Measurements from ENCODE around the gene SLC6A12. TPM values are rescaled to one million over a fixed set of nuclear protein-coding genes. Genes with fewer than 3 reads are reported as not detected.

Gene SLC6A12
- total RNA-seq, 1 donor from 2014 or later, result 0.70 TPM

DNA sequence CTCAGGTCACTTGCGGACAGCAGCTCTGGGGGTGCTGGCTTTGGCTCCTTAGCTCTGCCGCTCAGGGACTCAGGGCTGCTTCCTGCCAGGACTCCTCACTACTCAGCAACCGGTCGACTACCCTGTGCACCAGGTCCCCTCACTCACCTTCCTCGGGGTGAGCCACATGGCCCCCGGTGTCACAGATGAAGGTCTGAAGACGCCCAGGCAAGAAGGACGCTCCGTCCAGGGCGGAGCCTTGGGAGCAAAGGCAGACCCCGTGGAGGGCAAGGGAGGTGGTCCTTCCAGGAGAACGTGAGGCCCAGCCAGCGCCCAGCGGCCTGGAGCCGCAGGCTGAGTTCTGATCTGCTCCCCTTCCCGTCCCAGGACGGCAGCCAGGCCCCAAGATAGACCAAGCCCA is 32.0 kb downstream of the SLC6A12 start:
- no peak for DNase-seq (ENCODE audit: extremely low read depth, low read depth, low spot score)

DNA sequence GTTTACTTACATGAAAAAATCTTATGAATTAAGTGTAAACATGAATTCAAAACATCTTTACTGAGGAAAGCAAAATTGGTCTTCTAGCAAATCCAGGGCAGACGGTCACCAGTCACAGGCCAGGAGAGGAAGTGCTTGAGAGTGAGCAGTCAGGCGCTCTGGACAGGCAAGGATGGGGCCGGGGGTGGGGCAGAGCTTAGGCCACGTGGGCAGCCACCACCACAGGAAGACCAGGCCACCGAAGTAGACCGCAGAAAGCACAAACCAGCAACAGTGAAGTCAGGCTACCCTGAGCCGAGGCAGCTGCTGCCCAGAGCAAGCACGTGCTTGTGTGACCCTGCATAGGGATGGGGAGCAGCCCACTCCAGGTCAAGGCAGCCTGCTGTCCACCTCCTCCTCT is 33.5 kb downstream of the SLC6A12 start:
- no peak for DNase-seq (ENCODE audit: extremely low read depth, low read depth, low spot score)

DNA sequence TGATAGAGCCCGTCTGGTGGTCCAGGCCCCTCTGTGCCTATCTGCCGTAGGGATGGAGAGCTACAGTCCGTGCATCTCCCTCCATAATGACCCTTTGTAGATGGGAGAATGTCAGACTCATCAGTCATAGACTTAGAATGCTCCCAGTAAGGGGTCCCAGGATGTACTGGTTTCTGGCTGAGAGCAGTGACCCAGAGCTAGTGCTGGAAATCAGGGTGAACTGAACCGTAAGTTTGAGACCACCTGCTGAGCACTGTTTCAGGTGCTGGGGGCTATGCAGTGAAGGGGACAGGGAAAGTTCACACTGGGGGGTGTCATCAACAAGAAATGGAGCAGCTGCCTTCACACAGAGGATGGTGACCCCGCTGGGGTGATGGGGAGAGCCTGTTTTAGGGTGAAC is 34.1 kb downstream of the SLC6A12 start:
- no peak for DNase-seq (ENCODE audit: extremely low read depth, low read depth, low spot score)

DNA sequence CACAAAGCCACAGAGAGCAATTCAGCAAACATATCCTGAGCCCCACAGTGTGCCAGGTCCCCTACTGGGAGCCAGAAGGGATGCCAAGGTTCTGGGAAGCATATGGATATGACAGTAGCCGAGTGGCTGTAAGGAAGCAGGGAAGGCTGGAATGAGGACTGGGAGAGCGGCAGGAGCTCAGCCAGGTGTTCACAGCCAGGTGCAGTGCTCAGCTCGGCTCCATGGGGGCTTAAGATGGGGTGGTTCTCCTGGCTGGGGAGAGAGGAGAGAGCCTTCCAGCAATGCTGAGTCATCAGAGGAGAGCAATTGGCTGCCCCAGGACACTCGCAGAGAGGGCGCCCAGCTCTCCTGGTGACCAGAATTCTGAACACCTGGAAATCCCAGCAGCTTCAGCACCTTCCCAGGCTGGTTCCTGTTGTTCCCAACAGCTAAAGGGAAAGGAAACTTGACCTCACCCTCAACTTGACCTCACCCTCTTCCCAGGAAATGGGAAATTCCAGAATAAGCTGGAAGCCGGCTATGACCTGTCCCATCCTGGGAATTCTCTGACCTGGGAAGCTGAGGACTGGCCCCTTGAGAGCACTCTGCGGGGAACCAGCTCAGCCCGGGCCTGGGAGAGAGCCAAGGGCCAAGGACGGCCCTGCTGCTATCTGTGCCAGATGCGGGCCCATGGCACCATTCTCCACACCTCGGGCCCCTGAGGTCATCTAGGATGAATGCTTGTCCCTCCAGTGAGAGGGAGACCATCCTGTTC is 34.6 kb downstream of the SLC6A12 start:
- DNase-seq (ENCODE audit: extremely low read depth, low read depth, low spot score), result no peak

DNA sequence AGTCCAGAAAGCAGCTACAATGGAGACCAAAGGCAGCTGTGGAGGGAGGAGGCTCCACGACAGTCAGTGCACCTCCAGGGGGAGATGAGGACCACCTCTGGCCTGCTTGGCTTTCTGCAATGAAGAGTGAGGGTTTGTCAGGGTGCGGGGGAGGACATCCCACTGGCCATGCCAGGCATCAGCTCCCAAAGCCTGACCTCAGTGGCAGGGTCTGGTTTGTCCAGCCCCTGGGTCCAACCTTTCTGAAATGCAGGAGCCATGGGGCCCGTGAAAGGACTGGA is 35.2 kb downstream of the SLC6A12 start:
- DNase-seq (ENCODE audit: extremely low read depth, low read depth, low spot score), result no peak

DNA sequence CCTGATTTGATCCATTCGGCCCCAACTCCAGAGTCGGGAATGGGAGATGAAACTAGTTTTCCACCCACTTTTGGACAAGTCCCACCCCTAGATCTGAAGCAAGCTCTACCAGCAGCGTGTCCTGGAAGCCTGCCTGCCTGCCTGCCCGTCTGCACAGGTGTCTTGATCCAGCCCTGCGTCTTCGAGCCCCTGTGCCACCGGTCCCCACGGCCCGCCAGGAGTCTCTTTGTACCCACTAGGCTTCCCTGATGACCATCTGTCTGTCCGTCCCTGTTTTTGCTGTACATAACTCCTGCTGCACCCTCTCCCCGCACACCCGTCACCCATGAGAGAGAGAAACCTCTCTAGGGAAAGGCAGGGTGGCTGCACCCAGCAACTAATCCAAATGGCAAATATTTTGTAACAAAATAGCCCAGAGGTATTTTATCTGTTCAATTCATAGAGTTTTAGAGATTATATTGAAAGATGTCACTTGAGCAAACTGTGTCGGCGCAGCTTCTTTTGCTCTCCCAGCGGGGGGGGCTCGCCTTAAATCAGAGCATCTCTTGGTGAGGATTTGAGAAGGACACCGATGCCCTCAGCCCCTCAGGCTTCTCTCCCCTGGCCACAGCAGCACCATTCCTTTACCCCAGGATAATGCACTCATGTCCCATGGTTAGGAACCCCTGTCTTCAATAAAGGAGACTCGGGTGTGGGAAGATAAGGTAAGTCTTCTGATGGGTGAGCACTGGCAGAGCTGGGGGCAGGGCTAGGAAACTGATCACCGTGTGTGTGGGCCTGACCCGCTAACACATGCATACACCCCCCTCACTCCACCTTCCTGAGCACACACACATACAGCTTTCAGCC is 35.8 kb downstream of the SLC6A12 start:
- no peak for DNase-seq (ENCODE audit: extremely low read depth, low read depth, low spot score)

DNA sequence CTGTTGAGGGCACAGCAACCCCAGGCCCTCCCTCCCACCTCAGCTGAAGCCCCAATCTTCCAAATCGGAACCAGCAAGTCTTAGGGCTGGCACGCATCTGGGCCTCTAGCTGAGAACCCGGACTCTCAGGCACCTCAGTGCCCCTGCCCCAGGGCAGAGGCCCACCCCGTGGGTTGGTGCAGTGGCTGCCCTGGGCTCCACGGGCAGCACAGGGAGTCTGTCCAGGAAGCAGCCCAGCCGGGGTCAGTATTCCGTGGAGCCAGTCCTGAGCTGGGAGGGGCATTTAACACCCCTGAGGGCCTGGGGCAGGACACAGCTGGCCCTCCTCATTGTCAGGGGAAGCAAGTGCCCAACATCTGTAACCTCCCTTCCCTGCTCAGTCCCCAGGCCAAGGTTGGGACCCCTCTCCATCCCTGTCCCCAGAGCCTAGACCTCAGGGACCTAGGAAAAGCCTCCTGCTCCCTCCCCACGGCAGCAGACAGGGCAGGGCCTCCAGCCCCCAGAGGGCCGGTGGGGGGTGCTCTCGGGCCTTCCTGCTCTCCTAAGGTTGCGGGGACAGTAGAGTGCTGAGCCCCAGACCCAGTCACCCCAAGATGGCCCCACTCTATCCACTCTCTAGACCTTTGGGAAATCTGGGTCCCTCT is 36.5 kb downstream of the SLC6A12 start:
- no peak for DNase-seq (ENCODE audit: extremely low read depth, low read depth, low spot score)

DNA sequence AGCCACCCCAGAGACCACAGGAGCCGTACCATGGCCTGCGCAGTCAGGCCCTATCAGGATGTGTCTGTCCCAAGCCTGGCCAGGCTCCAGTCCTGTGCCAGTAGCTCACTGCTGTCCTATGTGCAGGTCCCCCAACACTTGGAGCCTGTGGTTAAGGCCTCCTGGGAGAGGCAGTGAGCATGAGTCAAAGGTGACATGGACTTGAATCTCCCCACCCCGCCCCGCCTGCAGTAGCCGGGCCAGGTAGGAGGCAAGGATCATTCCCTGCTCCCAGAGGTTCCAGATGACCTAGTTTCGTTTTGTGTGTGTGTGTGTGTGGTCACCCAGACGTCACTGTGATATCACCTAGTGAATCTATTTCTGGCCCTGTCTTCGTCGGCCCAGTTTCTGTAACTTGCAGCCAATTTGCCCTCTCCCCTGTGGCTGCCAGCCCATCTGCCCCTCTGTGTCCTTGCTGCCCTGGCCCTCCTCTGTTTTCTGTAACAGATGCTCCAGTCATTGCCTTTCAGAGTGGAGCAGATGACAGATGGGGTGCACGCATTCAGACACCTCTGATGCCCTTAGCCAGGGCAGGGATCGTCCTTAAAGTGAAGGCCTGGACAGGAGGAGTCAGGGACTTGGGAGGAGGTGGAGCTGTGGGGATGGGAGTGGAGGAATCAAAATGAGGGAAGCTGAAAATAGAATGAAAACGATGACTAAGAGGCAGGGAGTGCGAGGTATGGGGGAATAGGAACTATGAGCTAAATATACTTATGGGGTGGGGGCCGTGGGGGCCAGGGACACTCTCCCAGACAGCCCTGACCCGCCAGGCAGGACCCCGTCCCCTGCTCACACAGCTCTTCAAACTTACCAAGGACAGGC is 37.4 kb downstream of the SLC6A12 start:
- DNase-seq (ENCODE audit: extremely low read depth, low read depth, low spot score), result no peak

DNA sequence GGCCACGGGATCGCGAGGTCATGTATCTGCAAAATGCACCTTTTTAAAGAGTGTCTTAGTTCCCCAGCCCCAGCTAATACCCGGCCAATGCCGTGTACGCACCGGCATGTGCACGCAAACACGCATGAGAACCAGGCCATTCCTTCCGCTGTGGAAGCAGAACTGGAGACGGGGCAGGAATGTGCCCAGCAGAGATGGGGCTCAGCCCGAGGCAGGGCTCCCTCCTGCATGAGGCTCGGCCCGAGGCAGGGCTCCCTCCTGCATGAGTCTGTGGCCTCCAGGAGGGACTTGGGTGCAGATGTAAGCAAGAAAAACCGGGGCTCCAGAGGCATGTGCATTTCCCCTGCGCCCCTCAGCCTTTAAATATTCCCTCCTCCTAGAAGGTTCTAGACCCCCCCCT is 38.2 kb downstream of the SLC6A12 start:
- DNase-seq (ENCODE audit: extremely low read depth, low read depth, low spot score), result no peak

DNA sequence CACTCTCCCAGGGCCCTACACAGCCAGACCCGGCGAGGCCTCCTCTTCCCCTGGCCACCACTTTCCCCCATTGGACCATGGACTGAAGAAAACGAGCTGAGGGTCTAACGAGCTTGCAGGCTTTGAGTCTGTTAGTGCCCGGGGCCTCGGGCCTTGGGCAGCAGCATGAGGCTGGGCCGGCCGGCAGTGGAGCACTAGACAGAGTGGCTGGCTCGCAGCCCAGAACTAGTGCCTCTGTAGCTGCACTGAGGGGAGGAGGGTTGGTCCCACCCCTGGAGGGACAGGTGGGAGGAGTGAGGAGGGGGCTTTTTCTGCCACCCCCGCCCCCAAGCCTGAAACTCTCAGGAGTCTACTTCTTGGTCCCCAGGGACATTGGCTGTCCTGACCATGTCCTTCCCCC is 38.7 kb downstream of the SLC6A12 start:
- no peak for DNase-seq (ENCODE audit: extremely low read depth, low read depth, low spot score)

DNA sequence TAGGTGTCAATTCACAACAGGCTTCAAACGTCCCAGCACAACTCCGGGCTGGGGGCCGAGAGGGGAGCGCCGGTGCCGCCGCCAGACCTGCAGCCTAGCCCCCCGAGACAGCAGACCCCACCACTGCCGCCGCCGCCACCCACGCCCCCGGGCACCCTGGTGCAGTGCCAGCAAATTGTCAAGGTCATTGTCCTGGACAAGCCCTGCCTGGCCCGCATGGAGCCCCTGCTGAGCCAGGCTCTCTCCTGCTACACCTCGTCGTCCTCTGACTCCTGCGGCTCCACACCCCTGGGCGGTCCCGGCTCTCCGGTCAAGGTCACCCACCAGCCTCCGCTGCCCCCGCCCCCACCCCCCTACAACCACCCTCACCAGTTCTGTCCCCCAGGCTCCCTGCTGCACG is 39.4 kb downstream of the SLC6A12 start:
- no peak for DNase-seq (ENCODE audit: extremely low read depth, low read depth, low spot score)

DNA sequence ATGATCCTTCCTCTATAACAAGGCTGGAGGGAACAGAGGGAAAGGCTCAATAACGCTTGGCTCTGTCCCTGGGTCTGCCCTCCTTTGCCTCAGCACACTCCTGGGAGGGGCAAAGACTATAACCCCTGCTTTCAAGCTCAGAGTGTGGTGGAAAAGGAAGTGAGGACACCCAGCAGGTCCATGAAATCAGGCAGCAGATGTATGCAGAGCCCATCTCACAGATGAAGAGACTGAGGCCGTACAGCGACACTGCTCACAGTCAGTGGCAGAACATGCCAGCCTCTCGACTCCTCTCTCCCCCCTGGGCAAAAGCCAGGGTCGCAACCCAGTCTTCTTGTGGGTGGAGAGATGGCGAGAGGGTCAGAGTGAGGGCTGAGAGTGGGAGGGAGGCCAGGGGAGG is 39.8 kb downstream of the SLC6A12 start:
- DNase-seq (ENCODE audit: extremely low read depth, low read depth, low spot score), result no peak

DNA sequence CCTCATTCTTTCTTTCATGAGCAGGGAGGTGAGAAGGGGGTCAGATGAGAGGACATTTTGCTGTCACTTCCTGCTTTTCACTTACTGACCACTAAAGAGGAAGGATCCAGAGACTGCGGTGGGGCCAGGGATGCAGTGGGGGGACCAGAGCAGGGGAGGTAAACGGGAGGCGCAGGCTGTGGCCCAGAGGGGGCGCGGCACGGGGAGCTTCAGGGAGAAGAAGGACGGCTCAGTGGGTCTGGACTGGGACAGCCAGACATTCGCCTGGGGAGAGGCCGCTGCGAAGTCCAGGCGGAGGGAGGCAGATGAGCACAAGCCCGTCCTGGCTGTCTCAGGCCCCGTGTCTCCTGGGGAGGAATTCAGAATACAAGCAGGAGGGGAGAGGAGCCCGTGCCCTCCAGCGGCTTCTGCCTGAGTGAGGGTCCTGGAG is 41.2 kb downstream of the SLC6A12 start:
- DNase-seq (ENCODE audit: extremely low read depth, low read depth, low spot score), result no peak

DNA sequence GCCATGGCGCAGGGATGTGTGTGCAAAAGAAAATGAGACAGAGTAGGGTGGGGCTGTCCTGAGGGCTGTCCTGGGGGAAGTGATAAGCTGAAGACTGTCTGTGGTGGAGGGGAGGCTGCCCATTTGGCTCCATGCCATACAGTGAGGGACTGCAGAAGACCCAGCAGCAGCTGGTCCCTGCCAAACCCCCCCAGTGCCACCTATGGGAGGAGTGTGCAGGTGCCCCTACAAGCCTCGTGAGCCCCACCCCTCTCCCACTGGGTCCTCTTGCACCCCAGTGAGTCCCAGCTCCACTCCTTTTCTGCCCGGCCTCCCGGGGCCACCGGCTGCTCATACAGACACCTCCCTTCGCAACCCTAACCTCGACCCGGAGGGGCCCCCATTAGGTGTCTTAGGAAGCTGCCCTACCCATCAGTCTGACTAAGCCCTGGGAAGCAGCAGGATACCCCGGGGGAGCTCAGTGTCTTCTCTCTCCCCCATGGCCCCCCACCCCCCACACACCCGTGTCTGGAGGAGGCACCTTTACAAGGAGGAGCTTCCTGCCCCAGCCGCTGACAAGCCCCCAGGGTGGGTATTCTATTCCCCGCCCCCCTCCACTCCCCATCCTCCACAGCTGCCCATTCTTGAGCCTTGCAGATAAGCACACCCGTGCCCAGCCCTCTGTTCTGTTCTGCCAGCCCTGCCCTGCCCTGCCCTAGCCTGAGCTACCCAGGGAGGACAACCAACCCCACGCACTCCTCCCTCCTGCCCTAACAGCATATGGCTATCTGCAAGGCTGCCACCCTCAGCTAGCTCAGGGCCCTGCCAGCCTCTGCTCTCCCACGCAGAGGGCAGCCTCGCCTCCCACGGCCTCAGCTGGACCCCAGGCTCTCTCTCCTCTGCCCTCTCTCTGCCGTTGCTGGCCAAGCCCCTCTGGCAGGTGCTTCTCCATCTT is 41.9 kb downstream of the SLC6A12 start:
- DNase-seq (ENCODE audit: extremely low read depth, low read depth, low spot score), result no peak

DNA sequence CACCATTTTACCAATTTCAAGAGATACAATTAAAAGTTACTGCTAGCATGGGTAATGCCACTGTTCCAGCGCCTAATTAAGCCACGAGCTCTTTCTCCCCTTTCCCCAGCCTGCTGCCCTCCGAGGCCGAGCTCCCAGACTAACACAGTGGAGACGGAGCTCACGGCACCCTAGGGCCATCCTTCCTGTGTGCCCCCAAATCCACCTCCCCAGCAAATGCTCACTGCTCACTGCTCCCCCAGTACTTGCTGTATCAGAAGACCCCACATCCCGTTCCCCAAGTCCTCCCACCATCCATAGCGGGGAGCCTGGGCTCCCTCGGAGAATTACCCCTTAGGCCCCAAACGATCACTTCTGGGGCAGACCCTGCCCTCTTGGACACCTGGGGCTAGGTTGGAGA is 42.7 kb downstream of the SLC6A12 start:
- no peak for DNase-seq (ENCODE audit: extremely low read depth, low read depth, low spot score)

DNA sequence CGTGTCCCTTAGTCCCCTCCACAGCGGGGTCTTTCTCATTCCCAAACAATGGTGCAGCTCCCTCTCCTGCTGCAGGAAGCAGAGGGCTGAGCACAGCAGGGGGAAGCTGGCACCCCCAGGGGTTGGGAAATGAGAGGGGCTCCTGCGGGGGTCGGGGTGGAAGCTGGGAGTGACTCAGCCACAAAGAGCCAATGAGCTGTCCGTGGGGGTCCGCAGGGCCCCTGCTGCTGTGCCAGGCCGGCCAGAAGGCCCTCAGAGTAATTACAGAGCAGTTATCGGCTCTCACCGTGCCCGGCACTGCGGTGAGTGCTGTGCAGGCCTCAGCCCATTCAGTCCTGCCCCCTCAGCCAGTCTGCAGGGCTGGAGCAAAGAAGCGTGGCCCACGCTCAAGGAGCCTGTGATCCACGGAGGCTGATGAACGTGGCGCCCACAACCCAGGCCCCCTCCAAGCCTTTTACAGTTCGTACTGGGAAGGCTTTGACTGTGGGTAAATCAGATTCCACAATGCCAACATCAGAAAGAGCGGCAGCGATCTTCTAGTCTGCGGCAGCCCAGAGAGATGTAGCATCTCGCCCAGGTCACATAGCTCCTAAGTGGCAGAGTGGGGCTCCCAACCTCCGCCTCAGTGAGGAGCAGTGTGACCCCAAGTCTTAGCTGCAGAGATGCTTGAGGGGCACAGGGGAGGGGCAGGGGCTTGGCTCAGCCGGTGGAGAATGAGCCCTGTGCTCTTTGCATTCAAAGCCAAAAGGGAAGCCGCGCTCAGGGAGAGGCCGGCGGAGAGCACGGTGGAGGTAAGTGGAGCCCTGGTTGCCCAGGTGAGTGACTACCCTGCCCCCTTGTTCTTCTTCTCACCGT is 43.4 kb downstream of the SLC6A12 start:
- no peak for DNase-seq (ENCODE audit: extremely low read depth, low read depth, low spot score)

DNA sequence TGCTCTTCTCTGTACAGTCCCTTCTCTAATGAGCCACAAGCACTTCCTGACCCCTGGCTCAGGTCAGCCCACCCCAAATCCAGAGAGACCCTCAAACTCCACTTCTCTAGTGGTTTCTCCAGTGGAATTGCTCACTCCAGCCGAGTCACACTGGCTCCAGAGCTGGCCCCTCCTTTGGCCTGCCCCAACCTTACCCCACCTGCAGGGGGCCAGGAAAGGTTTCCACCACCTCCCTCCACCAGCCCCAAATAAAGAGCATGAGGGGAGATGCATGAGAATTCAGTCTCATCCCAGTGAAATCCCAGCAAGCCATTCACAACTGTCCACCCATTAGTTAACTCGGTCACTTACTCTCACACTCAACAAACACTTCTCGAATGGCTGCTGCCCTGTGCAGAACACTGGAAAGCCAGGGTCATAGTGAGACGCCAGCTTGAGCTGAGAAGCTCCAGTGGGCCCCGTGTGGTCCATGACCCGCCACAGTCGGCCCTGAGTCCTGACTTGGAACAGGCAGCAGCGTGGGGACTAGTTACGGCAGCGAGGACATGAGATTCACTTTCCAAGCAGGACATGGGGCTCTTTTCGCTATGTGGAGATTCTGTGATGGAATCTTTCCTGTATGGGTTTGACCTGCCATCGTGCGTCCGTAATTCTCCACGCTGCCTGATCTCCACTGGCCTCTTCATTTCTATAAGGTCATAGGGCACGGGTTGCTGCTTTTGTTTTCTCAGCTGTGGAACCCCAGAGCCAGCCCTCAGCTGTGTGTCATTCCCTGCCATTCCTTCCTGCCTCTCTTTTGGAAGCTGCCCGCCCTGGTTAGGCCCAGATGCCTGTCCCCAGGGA is 44.2 kb downstream of the SLC6A12 start:
- DNase-seq (ENCODE audit: extremely low read depth, low read depth, low spot score), result no peak

Data from glomerular endothelial cell (primary cell).